Measurements from ENCODE around the gene CASP12.

The CASP12 gene

GRCh38 chr11:104891135-104891534 lies 7.1 kb downstream of the CASP12 start:
- no peak for DNase-seq

- no peak for DNase-seq
Measured at GRCh38 chr11:104883342-104883741, 14.9 kb downstream of the CASP12 start.

- no peak for DNase-seq
Measured at GRCh38 chr11:104881117-104881794, 17.0 kb downstream of the CASP12 start.

DNA sequence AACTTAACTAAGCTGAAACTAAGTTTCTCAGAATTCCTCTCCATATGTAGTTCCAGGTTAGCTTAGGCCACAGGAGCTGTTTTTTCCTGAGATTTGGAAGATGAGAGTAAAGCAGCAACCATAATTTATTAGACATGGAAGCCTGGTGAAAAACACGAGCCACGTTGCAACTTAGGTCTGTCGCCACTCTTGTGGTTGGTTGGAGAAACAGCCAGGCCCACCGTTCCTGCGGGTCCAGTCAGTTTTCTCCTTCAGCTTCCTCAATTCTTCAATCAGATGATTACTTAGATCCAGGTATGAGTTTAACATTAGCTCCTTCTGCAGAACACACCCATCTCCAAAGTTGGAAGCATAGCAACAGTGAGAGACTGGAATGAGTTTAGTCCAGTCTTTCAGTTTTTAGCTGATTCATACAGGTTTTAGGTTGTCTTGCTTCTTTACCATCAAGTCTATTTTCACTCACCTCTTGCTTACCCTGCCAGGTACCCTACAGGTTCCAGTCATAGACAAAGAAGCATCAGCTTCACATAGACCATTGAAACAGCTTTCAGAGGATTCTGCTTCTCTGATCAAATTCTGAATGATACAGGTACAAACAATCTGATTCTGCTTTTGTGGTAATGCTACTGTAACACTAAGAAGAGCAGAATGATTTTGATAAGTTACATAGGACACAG lies 18.6 kb downstream of the CASP12 start:
- DNase-seq = no peak

DNA sequence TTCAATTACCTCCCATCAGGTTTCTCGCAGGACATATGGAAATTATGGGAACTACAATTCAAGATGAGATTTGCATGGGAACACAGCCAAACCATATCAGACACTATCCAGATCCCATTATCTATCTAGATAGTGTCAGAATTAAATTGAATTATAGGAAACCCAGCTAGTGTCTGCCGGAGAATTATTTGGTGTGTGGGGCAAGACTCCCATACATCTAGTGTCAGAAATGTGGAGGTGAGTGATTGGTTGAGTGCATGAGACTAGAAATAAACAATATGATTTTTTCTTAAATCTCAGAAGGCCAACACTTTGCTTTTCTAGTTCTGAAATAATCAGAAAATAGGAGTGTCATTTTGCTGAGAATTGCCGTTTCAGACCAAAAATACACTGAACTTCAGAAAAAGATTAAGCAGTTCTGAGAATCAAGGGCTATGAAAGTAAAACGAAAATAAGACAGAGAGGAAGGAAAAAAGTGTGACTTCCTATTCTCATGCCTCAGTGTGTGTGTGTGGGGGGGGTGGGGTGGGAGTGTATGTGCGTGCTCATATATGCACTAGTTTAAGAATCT lies 21.3 kb downstream of the CASP12 start:
- DNase-seq = no peak

DNA sequence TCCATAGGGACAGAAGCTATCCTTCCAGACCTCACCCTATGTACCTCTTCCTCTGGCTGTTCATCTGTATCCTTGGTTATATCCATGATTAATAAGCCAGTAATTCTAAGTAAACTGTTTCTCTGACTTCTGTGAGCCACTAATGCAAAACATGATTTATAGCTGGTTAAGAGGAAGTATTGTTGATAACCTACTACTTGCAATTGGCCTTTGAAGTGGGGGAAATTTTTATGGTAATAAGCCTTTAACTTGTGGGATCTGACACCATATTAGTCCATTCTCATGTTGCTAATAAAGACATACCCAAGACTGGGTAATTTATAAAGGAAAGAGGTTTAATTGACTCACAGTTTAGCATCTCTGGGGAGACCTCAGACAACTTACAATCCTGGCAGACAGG lies 21.9 kb downstream of the CASP12 start:
- no peak for DNase-seq

DNA sequence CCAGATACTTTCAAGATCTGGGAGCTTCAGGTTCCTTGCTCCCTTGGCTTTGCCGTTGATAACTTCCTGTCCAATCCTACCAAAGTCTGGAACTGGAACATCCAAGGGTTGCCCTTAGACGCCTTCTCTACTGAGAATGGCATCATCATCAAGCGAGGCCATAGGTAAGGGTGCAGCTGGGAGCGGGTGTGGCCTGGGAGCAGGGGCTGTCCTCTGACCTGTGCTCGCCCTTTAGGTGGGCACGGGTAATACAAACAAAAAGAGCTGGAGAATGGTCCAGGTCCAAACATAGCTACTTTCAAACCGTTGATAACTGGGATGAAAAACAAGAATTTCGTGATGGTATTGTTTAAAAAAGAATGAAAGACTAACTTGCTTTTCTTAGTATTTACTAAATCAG lies 25.0 kb downstream of the CASP12 start:
- no peak for DNase-seq

DNA sequence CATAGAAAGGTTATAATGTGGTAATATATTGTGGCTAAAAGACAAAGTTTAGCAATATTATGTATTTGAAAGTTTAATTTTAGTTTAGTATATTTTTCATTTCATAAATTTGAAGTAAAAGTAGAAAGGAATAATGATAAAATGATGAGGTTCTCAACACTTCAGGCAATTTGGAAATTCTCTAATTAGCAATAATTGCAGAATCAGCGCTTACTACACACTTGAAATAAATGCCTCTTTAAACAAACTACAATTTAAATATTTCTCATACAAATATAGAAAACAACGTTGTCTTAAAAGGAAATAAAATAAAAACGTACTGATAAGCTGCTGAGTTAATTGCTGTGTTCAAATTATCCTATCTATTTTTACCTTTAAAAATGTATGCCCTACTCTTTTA lies 25.9 kb downstream of the CASP12 start:
- no peak for DNase-seq

GRCh38 chr11:104870910-104871309 lies 27.4 kb downstream of the CASP12 start:
- DNase-seq = no peak

DNA sequence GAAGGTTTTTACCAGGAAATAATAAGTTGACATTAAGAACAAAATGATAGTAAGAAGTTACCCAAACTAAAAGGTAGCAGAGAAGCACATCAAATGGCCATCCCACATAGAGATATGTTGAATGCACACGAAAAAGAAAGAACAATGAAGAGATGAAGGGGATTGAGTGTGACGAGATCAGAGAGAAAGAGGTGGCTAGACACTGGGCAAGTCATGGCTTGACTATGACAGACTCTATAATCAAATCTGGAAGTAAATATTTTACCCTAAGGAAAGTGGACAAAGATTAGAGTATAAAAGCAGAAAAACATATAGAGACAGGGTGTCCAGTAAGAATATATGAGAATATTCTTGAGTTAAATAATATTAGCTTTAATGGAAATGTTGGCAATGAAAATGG lies 31.4 kb downstream of the CASP12 start:
- no peak for DNase-seq

- no peak for DNase-seq
Measured at GRCh38 chr11:104858882-104859775, 39.1 kb downstream of the CASP12 start.

DNA sequence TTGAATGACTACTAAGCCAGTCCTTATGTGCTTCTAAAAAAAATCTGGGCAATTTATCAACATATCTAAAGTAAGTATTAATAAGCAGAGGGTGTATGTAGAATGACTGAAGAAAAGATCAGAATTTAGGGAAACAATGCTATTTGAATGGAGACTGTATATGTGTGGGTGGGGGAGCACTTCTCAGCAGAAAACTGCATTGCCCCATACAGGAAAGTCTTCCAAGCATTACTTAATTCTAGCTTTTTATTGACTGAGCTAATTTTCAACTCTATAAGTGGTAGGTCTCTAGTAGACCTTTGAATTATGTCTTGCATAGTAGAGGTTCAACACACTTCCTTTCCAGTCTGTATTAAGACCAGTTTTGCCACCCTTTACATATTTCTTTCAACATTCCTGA lies 41.7 kb downstream of the CASP12 start:
- no peak for DNase-seq

- DNase-seq = no peak
Measured at GRCh38 chr11:104855965-104856364, 42.3 kb downstream of the CASP12 start.

- DNase-seq = no peak
Measured at GRCh38 chr11:104853276-104853675, 45.0 kb downstream of the CASP12 start.

GRCh38 chr11:104852811-104853210 lies 45.4 kb downstream of the CASP12 start:
- no peak for DNase-seq

GRCh38 chr11:104846216-104846615 lies 52.0 kb downstream of the CASP12 start:
- no peak for DNase-seq

GRCh38 chr11:104844451-104844850 lies 53.8 kb downstream of the CASP12 start:
- DNase-seq = no peak

- DNase-seq = no peak
Measured at GRCh38 chr11:104843150-104843836, 55.0 kb downstream of the CASP12 start.

DNA sequence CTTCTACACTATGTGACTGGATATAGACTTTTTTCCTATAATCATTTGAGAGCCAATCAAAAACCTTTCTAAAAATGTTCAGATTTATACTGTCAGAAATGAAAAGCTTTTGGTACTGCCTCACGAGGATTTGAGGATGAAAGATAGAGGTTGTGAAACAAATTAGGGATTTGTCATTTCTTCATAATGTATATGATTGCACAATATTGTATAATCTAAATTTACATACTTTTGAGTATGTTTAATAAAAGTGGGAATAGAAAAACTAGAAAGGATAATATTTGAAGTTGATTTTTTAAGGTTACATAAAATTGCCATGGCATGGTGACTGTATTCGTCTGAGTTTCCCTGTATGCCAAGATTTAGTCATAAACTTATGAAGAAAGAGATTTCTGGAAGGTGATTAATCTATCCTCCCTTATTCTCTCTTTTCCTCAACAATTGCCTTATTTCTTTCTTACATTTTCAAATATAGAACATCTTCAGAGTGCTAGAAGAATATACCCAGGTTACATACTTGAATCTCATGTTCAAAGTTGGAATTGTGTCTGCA lies 56.2 kb downstream of the CASP12 start:
- no peak for DNase-seq

GRCh38 chr11:104841185-104841584 lies 57.1 kb downstream of the CASP12 start:
- no peak for DNase-seq

- no peak for DNase-seq
Measured at GRCh38 chr11:104837969-104838639, 60.2 kb downstream of the CASP12 start.

DNA sequence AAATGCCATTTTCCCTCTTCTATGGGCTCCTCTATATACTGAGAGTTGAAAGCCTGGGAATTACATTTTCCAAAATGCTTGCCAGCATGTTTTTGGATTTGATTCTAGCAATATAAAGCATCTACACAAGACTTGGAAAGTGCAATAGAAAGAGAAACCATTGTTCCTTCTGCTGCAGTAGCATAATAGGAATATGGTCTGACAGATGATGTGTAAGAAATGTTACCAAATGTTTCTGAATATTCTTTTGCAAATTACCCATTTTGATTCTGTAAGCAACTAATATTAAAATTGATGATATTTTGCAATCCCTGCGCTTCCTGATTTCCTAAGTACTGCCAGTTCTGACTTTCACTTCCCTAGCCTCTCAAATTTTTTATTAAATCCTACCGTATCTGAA lies 61.6 kb downstream of the CASP12 start:
- no peak for DNase-seq
